Measurements from ENCODE around the gene DDX56. TPM values are rescaled to one million over a fixed set of nuclear protein-coding genes. Genes with fewer than 3 reads are reported as not detected.

DDX56 gene
- total RNA-seq, 1 experiment from 2014 or later, result 119 TPM

DNA sequence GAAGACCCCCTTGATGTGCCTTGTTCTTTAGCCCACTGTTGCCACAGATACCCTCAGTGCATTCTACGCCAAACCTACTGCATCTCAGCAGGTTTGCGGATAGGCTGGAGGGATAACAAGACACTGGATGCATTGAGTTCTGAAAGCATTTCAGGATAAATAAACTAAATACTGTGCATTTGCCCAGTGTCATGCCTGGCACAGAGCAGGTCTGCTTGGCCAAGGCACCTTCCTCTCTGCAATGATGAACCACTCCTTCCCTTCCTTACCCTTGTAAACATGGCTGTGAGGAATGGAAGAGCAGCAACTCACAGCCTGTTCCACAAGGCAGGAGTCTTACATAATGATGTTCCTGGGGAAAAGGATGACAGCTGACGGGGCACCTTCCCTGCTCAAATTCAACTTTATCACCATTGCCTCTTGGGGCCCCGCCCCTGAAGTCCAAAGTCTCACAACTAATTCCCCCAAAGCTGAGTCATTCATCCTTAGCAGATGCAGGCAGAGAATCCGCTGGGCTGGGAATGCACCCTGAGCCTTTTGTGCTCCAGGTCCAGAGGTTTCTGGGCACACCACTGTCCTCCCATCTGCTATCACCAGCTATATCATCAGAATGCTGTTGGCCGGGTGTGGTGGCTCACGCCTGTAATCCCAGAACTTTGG lies 11.6 kb downstream of the DDX56 start:
- POLR2A ChIA-PET (ENCODE audit: unreplicated experiment), result no interaction called here
- Histone ChIP-seq H4K20me1 (ENCODE audit: low read length) (peaks cover 6% of the 10 kb centered on the region; the same call in 1 of the 2 replicates), H3K4me2 (ENCODE audit: low read length) (no peak overlapping the region), H3K79me2 (ENCODE audit: low read length) (no peaks in the 10 kb centered on the region), H3K4me1 (ENCODE audit: insufficient read depth, low read length) (peaks cover 16% of the 10 kb centered on the region), H3K27ac (ENCODE audit: low read length) (peak overlapping the region; percentile 11; the same call in 1 of the 2 replicates), H3K4me3 (ENCODE audit: low read length) (no peak overlapping the region), H3K27me3 (ENCODE audit: low read length) (no peaks in the 10 kb centered on the region), H3K9ac (ENCODE audit: low read length) (no peak overlapping the region), H3K9me3 (ENCODE audit: low read length) (no peaks in the 10 kb centered on the region), H3F3A (ENCODE audit: low read length, unreplicated experiment) (no peaks in the 10 kb centered on the region), H2AFZ (ENCODE audit: low read length) (no peak overlapping the region), H3K36me3 (ENCODE audit: low read depth, low read length) (peaks cover 16% of the 10 kb centered on the region; the same call in 1 of the 2 replicates), H3K9me2 (replicated peaks; ENCODE audit: low read length) (no peaks in the 10 kb centered on the region)
- ATAC-seq (peak; percentile 56), DNase-seq (peak; percentile 72)
- BruUV-seq (replicated peaks), result no TSS peak
- intact Hi-C loops (cut with micrococcal nuclease), result no loop called here
- CTCF ChIA-PET, result no interaction called here
- TF ChIP-seq EZH2 (IDR thresholded peaks at IDR 0.05; ENCODE audit: low read length, unreplicated experiment) (no peak), EZH2phosphoT487 (IDR thresholded peaks at IDR 0.05; ENCODE audit: borderline replicate concordance, low read length) (no peak)

DNA sequence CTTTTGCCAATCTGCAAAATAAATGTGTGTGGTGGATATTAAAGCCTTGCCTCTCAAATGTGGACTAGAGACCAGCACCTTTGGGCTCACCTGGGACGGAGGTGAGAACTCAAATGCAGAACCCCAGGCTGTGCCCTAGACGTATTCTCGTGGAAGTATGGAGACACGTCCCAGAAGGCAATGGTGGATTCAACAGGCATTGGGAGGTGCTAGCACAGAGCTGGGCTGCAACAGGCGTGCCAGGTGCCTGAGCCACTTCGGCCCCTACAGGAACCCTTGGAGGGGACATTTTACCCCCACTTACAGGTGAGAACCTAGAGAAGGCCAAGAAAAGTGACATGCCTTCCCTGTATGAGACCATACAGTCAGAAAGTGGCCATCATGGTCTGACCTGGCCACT lies 12.2 kb downstream of the DDX56 start:
- CTCF ChIA-PET, result no interaction called here
- Histone ChIP-seq H3K4me2 (ENCODE audit: low read length) (no peak overlapping the region), H3K9me3 (ENCODE audit: low read length) (no peaks in the 10 kb centered on the region), H3K9me2 (replicated peaks; ENCODE audit: low read length) (no peaks in the 10 kb centered on the region), H2AFZ (ENCODE audit: low read length) (no peak overlapping the region), H3K4me1 (ENCODE audit: insufficient read depth, low read length) (peaks cover 16% of the 10 kb centered on the region), H3K27ac (ENCODE audit: low read length) (no peak overlapping the region), H3K27me3 (ENCODE audit: low read length) (no peaks in the 10 kb centered on the region), H3K4me3 (ENCODE audit: low read length) (no peak overlapping the region), H3K36me3 (ENCODE audit: low read depth, low read length) (peaks cover 16% of the 10 kb centered on the region; the same call in 1 of the 2 replicates), H4K20me1 (ENCODE audit: low read length) (peaks cover 6% of the 10 kb centered on the region; the same call in 1 of the 2 replicates), H3K79me2 (ENCODE audit: low read length) (no peaks in the 10 kb centered on the region), H3K9ac (ENCODE audit: low read length) (no peak overlapping the region), H3F3A (ENCODE audit: low read length, unreplicated experiment) (no peaks in the 10 kb centered on the region)
- intact Hi-C loops (cut with micrococcal nuclease), result no loop called here
- DNase-seq (no peak), ATAC-seq (no peak)
- POLR2A ChIA-PET (ENCODE audit: unreplicated experiment), result no interaction called here
- TF ChIP-seq EZH2 (IDR thresholded peaks at IDR 0.05; ENCODE audit: low read length, unreplicated experiment), result no peak
- TF ChIP-seq, protein P1, sequence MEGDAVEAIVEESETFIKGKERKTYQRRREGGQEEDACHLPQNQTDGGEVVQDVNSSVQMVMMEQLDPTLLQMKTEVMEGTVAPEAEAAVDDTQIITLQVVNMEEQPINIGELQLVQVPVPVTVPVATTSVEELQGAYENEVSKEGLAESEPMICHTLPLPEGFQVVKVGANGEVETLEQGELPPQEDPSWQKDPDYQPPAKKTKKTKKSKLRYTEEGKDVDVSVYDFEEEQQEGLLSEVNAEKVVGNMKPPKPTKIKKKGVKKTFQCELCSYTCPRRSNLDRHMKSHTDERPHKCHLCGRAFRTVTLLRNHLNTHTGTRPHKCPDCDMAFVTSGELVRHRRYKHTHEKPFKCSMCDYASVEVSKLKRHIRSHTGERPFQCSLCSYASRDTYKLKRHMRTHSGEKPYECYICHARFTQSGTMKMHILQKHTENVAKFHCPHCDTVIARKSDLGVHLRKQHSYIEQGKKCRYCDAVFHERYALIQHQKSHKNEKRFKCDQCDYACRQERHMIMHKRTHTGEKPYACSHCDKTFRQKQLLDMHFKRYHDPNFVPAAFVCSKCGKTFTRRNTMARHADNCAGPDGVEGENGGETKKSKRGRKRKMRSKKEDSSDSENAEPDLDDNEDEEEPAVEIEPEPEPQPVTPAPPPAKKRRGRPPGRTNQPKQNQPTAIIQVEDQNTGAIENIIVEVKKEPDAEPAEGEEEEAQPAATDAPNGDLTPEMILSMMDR (conservative IDR thresholded peaks at IDR 0.05; ENCODE audit: low read depth, low read length), result no peak
- TF ChIP-seq EZH2phosphoT487 (IDR thresholded peaks at IDR 0.05; ENCODE audit: borderline replicate concordance, low read length), result no peak
- no TSS peak for BruUV-seq (replicated peaks)

DNA sequence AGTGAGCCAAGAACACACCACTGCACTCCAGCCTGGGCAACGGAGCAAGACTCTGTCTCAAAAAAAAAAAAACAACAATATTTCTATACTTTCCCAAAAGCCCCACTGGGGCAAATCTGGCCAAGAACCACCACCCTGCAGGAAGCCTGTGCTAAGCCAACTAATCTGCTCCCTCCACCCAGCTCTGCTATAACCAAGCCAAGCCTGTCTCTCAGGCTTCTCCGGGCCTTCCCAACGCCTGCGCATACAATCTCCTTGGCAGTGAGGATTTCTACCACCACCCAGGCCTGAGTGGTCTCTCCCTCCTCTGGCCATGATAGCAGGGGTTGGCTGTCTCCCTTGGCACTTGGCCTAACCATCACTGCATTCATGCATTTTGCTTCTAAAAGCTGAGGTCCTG lies 14.2 kb downstream of the DDX56 start:
- DNase-seq (no peak), ATAC-seq (no peak)
- Histone ChIP-seq H3K27me3 (ENCODE audit: low read length) (no peaks in the 10 kb centered on the region), H3K27ac (ENCODE audit: low read length) (no peak overlapping the region), H3K4me2 (ENCODE audit: low read length) (no peak overlapping the region), H4K20me1 (ENCODE audit: low read length) (no peaks in the 10 kb centered on the region), H3K79me2 (ENCODE audit: low read length) (no peaks in the 10 kb centered on the region), H3F3A (ENCODE audit: low read length, unreplicated experiment) (no peaks in the 10 kb centered on the region), H3K9ac (ENCODE audit: low read length) (no peak overlapping the region), H3K36me3 (ENCODE audit: low read depth, low read length) (peaks cover 6% of the 10 kb centered on the region; the same call in 1 of the 2 replicates), H3K4me3 (ENCODE audit: low read length) (no peak overlapping the region), H3K9me2 (replicated peaks; ENCODE audit: low read length) (no peaks in the 10 kb centered on the region), H2AFZ (ENCODE audit: low read length) (no peak overlapping the region), H3K9me3 (ENCODE audit: low read length) (no peaks in the 10 kb centered on the region), H3K4me1 (ENCODE audit: insufficient read depth, low read length) (peaks cover 16% of the 10 kb centered on the region)
- intact Hi-C loops (cut with micrococcal nuclease), result no loop called here
- ChIA-PET CTCF (interaction anchor here (0.7 kb wide), 1 partner anchor 22 kb away, joined by 4 read pairs; no protein-coding TSS in a partner anchor), POLR2A (ENCODE audit: unreplicated experiment) (no interaction called here)
- BruUV-seq (replicated peaks), result no TSS peak
- TF ChIP-seq EZH2phosphoT487 (IDR thresholded peaks at IDR 0.05; ENCODE audit: borderline replicate concordance, low read length), result no peak
- TF ChIP-seq EZH2 (IDR thresholded peaks at IDR 0.05; ENCODE audit: low read length, unreplicated experiment), result no peak
- TF ChIP-seq, protein P1 (conservative IDR thresholded peaks at IDR 0.05; ENCODE audit: low read depth, low read length), result no peak
